ENCODE measurements around the gene PLAAT5. TPM values are rescaled to one million over a fixed set of nuclear protein-coding genes. Genes with fewer than 3 reads are reported as not detected.

Gene PLAAT5
- total and polyA plus RNA-seq, 2 of the 4 experiments (the other 2 are of a cell fraction): not detected

GRCh38 chr11:63507511-63507910 lies 16.5 kb upstream of the PLAAT5 start:
- Histone ChIP-seq H2BK20ac (ENCODE audit: low read depth, low read length) (no peak overlapping the region), H2BK15ac (ENCODE audit: low read depth, low read length) (no peak overlapping the region), H2AK9ac (replicated peaks; ENCODE audit: low read depth, low read length, poor library complexity) (no peak overlapping the region), H4K20me1 (ENCODE audit: insufficient read depth, low read length) (no peaks in the 10 kb centered on the region), H4K5ac (ENCODE audit: low read depth, low read length) (no peak overlapping the region), H3K4ac (ENCODE audit: low read depth, low read length) (no peak overlapping the region), H3K9me1 (ENCODE audit: insufficient read depth, low read length) (no peaks in the 10 kb centered on the region), H3K27ac (ENCODE audit: insufficient read depth, low read length) (no peak overlapping the region), H3K23ac (ENCODE audit: low read depth, low read length) (no peak overlapping the region), H3K14ac (replicated peaks; ENCODE audit: low read depth, low read length) (no peak overlapping the region), H3K4me1 (ENCODE audit: control insufficient read depth, insufficient read depth, low read length) (no peaks in the 10 kb centered on the region), H3K4me3 (ENCODE audit: insufficient read depth, low read depth, low read length) (no peak overlapping the region), H4K91ac (ENCODE audit: insufficient read depth, low read depth, low read length) (no peak overlapping the region), H2BK5ac (ENCODE audit: low read depth, low read length, poor library complexity, severe bottlenecking) (no peak overlapping the region), H4K8ac (ENCODE audit: low read depth in 2 of 2, low read length in 2 of 2) (no peak overlapping the region), H3K4me2 (ENCODE audit: low read depth, low read length) (no peak overlapping the region), H3K56ac (ENCODE audit: extremely low read depth, insufficient read depth, low read length) (no peak overlapping the region), H3K36me3 (ENCODE audit: control insufficient read depth, insufficient read depth, low read length) (no peaks in the 10 kb centered on the region), H3K18ac (ENCODE audit: low read depth, low read length) (no peak overlapping the region), H2AK5ac (ENCODE audit: low read depth, low read length) (no peak overlapping the region), H3K9me3 (ENCODE audit: control insufficient read depth, insufficient read depth, low read length) (no peaks in the 10 kb centered on the region), H3K79me1 (ENCODE audit: low read depth in 1 of 2, low read length in 2 of 2) (no peaks in the 10 kb centered on the region), H2BK120ac (ENCODE audit: low read depth, low read length) (no peak overlapping the region), H3K9ac (ENCODE audit: low read depth, low read length) (no peak overlapping the region), H2AFZ (replicated peaks; ENCODE audit: low read length, poor library complexity) (no peak overlapping the region), H3K27me3 (ENCODE audit: control insufficient read depth, insufficient read depth, low read length) (peaks cover 2% of the 10 kb centered on the region)
- no peak for DNase-seq
- BruUV-seq (replicated peaks): no TSS peak
- dilution Hi-C loops (cut with HindIII; ENCODE audit: low sequenced_read_pairs, unreplicated experiment): no loop called here
- in situ Hi-C loops (cut with MboI; ENCODE audit: low sequenced_read_pairs): no loop called here
- ChIA-PET POLR2A (ENCODE audit: unreplicated experiment) (no interaction called here), CTCF (no interaction called here)
- no peak for ATAC-seq (ENCODE audit: low read depth)
- TF ChIP-seq NFE2L2 (IDR thresholded peaks at IDR 0.05; ENCODE audit: low read depth, low read length): no peak
- no peak for TF ChIP-seq CHD1 (IDR thresholded peaks at IDR 0.05; ENCODE audit: low read depth, low read length)
- no peak for TF ChIP-seq MXI1 (IDR thresholded peaks at IDR 0.05; ENCODE audit: borderline replicate concordance, low read depth, low read length)
- no peak for TF ChIP-seq SMC3 (IDR thresholded peaks at IDR 0.05; ENCODE audit: low read depth, low read length)
- TF ChIP-seq RFX5 (IDR thresholded peaks at IDR 0.05; ENCODE audit: low read depth, low read length): no peak
- no peak for TF ChIP-seq ELK1 (IDR thresholded peaks at IDR 0.05; ENCODE audit: borderline replicate concordance, low read depth, low read length)
- no peak for TF ChIP-seq RCOR1 (IDR thresholded peaks at IDR 0.05; ENCODE audit: insufficient replicate concordance, low read length)
- no peak for TF ChIP-seq POLR2A (IDR thresholded peaks at IDR 0.05; ENCODE audit: low read depth, low read length)
- TF ChIP-seq FOS (IDR thresholded peaks at IDR 0.05; ENCODE audit: low read depth, low read length): no peak
- TF ChIP-seq RAD21 (IDR thresholded peaks at IDR 0.05; ENCODE audit: low read length): no peak
- TF ChIP-seq MAZ (IDR thresholded peaks at IDR 0.05; ENCODE audit: borderline replicate concordance, low read depth, low read length): no peak
- TF ChIP-seq CEBPB (IDR thresholded peaks at IDR 0.05; ENCODE audit: low read depth, low read length): no peak
- no peak for TF ChIP-seq USF2 (IDR thresholded peaks at IDR 0.05; ENCODE audit: low read depth, low read length)
- TF ChIP-seq CTCF (conservative IDR thresholded peaks at IDR 0.05; ENCODE audit: low read depth, low read length): no peak
- TF ChIP-seq MAFK (IDR thresholded peaks at IDR 0.05; ENCODE audit: low read depth, low read length): no peak
- intact Hi-C loops (cut with micrococcal nuclease): no loop called here
- WGBS, 2 experiments (ENCODE audit: extremely low coverage in 2 of 2, insufficient read length in 1 of 2): 57% methylated on average over 1 of the region's 2 CpGs; no CpG with 5 or more reads in 1 of the 2 experiments
